H9 (cell line): ENCODE data around the gene CCDC68. TPM values are rescaled to one million over a fixed set of nuclear protein-coding genes. Genes with fewer than 3 reads are reported as not detected.

Source experiments
- DNase-seq: peaks from one replicate; pipeline ENCODE4 v3.0.0-alpha.2; 2017
- H2AFZ ChIP-seq: one replicate; pipeline ENCODE4 v1.6.1; 2013; ENCODE audit warnings: mild to moderate bottlenecking, low read length, control low read depth, moderate library complexity
- H2AK5ac ChIP-seq: 2 replicates; pipeline ENCODE4 v1.6.1; 2013; ENCODE audit warnings: low read length, control low read depth, mixed read lengths; ENCODE audit not compliant: insufficient read length
- H2BK120ac ChIP-seq: one replicate; pipeline ENCODE4 v1.6.1; 2013; ENCODE audit warnings: low read depth, mild to moderate bottlenecking, low read length, control low read depth, inconsistent platforms; ENCODE audit not compliant: poor library complexity, severe bottlenecking
- H2BK12ac ChIP-seq: 2 replicates; pipeline ENCODE4 v1.6.1; 2013; ENCODE audit warnings: low read length, control low read depth, mixed read lengths, low read depth; ENCODE audit not compliant: insufficient read length
- H2BK15ac ChIP-seq: 2 replicates; pipeline ENCODE4 v1.6.1; 2013; ENCODE audit warnings: low read depth, low read length, control low read depth
- H2BK20ac ChIP-seq: one replicate; pipeline ENCODE4 v1.6.1; 2013; ENCODE audit warnings: low read depth, mild to moderate bottlenecking, low read length, control low read depth, inconsistent platforms; ENCODE audit not compliant: poor library complexity, severe bottlenecking
- H2BK5ac ChIP-seq: 2 replicates; pipeline ENCODE4 v1.6.1; 2013; ENCODE audit warnings: low read length, control low read depth, mixed read lengths; ENCODE audit not compliant: insufficient read length
- H3K14ac ChIP-seq: 2 replicates; pipeline ENCODE4 v1.6.1; 2013; ENCODE audit warnings: low read length, control low read depth; ENCODE audit not compliant: insufficient read depth
- H3K18ac ChIP-seq: 2 replicates; pipeline ENCODE4 v1.6.1; 2013; ENCODE audit warnings: low read depth, mild to moderate bottlenecking, mixed read lengths, low read length, control low read depth; ENCODE audit not compliant: insufficient read length
- H3K23ac ChIP-seq: 2 replicates; pipeline ENCODE4 v1.6.1; 2013; ENCODE audit warnings: low read length, control low read depth, mixed read lengths, low read depth; ENCODE audit not compliant: insufficient read length
- H3K23me2 ChIP-seq: 2 replicates; pipeline ENCODE4 v1.6.1; 2013; ENCODE audit warnings: low read depth, mild to moderate bottlenecking, mixed read lengths, low read length, control low read depth; ENCODE audit not compliant: insufficient read length, poor library complexity, severe bottlenecking
- H3K27ac ChIP-seq: 2 replicates; pipeline ENCODE4 v1.5.1; 2013; ENCODE audit warnings: low read length, control low read depth, mixed read lengths, low read depth; ENCODE audit not compliant: insufficient read length
- H3K27me3 ChIP-seq: 2 replicates; pipeline ENCODE4 v1.6.1; 2013; ENCODE audit warnings: low read length, control low read depth, inconsistent platforms; ENCODE audit not compliant: insufficient read depth
- H3K4ac ChIP-seq: 2 replicates; pipeline ENCODE4 v1.6.1; 2013; ENCODE audit warnings: low read depth, mild to moderate bottlenecking, control low read depth, inconsistent platforms, low read length, moderate library complexity
- H3K4me1 ChIP-seq: 2 replicates; pipeline ENCODE4 v1.6.1; 2013; ENCODE audit warnings: low read length, control low read depth, inconsistent platforms; ENCODE audit not compliant: insufficient read depth
- H3K4me2 ChIP-seq: 2 replicates; pipeline ENCODE4 v1.6.1; 2013; ENCODE audit warnings: low read length, control low read depth, mixed read lengths; ENCODE audit not compliant: insufficient read length, insufficient read depth
- H3K56ac ChIP-seq: 2 replicates; pipeline ENCODE4 v1.6.1; 2013; ENCODE audit warnings: low read depth, mild to moderate bottlenecking, mixed read lengths, low read length, control low read depth; ENCODE audit not compliant: insufficient read length
- H3K79me1 ChIP-seq: 2 replicates; pipeline ENCODE4 v1.6.1; 2013; ENCODE audit warnings: low read depth, mild to moderate bottlenecking, moderate library complexity, low read length, control low read depth, inconsistent platforms; ENCODE audit not compliant: insufficient read depth, poor library complexity, severe bottlenecking
- H3K79me2 ChIP-seq: 2 replicates; pipeline ENCODE4 v1.6.1; 2013; ENCODE audit warnings: low read length, control low read depth, inconsistent platforms; ENCODE audit not compliant: insufficient read depth
- H3K9ac ChIP-seq: 2 replicates; pipeline ENCODE4 v1.6.1; 2013; ENCODE audit warnings: low read length, control low read depth, mixed read lengths; ENCODE audit not compliant: insufficient read length; ENCODE audit errors: extremely low read depth
- H3K9me3 ChIP-seq: one replicate; pipeline ENCODE4 v1.6.1; 2013; ENCODE audit warnings: low read depth, low read length, inconsistent platforms; ENCODE audit not compliant: control insufficient read depth
- H3T11ph ChIP-seq: one replicate; pipeline ENCODE4 v1.6.1; 2013; ENCODE audit warnings: mild to moderate bottlenecking, low read length, control low read depth, inconsistent platforms
- H4K20me1 ChIP-seq: one replicate; pipeline ENCODE4 v1.6.1; 2013; ENCODE audit not compliant: control insufficient read depth, insufficient read length, insufficient read depth
- H4K5ac ChIP-seq: 2 replicates; pipeline ENCODE4 v1.6.1; 2013; ENCODE audit warnings: low read depth, mild to moderate bottlenecking, mixed read lengths, low read length, control low read depth; ENCODE audit not compliant: insufficient read length
- H4K8ac ChIP-seq: replicated peaks from 2 replicates; pipeline ENCODE4 v1.6.1; 2013; ENCODE audit warnings: low read length, control low read depth, mixed read lengths, low read depth; ENCODE audit not compliant: insufficient read length
- H4K91ac ChIP-seq: 2 replicates; pipeline ENCODE4 v1.6.1; 2013; ENCODE audit warnings: low read depth, mild to moderate bottlenecking, moderate library complexity, mixed read lengths, low read length, control low read depth; ENCODE audit not compliant: insufficient read length
- H3K27ac Mint-ChIP-seq, 3 experiments: 2 replicates in 2 of 3; 3 replicates in 1 of 3; pipeline ENCODE4 v1.8.0; 2020 to 2021; ENCODE audit warnings: mixed read lengths in 3 of 3, mild to moderate bottlenecking in 1 of 3, moderate library complexity in 1 of 3
- H3K27me3 Mint-ChIP-seq: 2 replicates; pipeline ENCODE4 v1.8.0; 2021; ENCODE audit warnings: low read depth, mild to moderate bottlenecking, moderate library complexity, mixed read lengths
- H3K36me3 Mint-ChIP-seq, 3 experiments: 2 replicates in 2 of 3; 3 replicates in 1 of 3; pipeline ENCODE4 v1.8.0; 2020 to 2021; ENCODE audit warnings: low read depth in 3 of 3, mixed read lengths in 3 of 3; ENCODE audit not compliant: insufficient read depth in 1 of 3
- H3K4me1 Mint-ChIP-seq, 2 experiments: 2 replicates each; pipeline ENCODE4 v1.8.0; 2020; ENCODE audit warnings: mixed read lengths in 2 of 2
- H3K4me3 Mint-ChIP-seq, 2 experiments: 2 replicates in 1 of 2; 3 replicates in 1 of 2; pipeline ENCODE4 v1.8.0; 2020 to 2021; ENCODE audit warnings: mild to moderate bottlenecking in 2 of 2, mixed read lengths in 2 of 2, moderate library complexity in 1 of 2
- H3K9me3 Mint-ChIP-seq, 2 experiments: 2 replicates in 1 of 2; 3 replicates in 1 of 2; pipeline ENCODE4 v1.8.0; 2020; ENCODE audit warnings: mild to moderate bottlenecking in 2 of 2, mixed read lengths in 2 of 2, moderate library complexity in 1 of 2
- WGBS: extraction: QIAGEN DNeasy Blood & Tissue Kit; methylation state at CpG from one replicate; pipeline ENCODE4 v1.1.7; 2013; ENCODE audit warnings: missing lambda C conversion rate, low lambda C conversion rate, mixed read lengths; ENCODE audit not compliant: insufficient read length; ENCODE audit errors: extremely low coverage; 5-methylcytosine and 5-hydroxymethylcytosine counted together
- total RNA-seq: library from RNA; stranded (reverse); gene quantifications from 2 replicates; pipeline ENCODE4 v1.2.1, GENCODE V29; 2021
- TF ChIP-seq, protein P1 (sequence below): fragments of 200-600 bp; sonication (generic); conservative IDR thresholded peaks from 3 replicates; pipeline ENCODE4 v1.8.0; 2021; ENCODE audit warnings: antibody characterized with exemption, mild to moderate bottlenecking

Gene CCDC68
- total RNA-seq, 1 experiment from 2014 or later, result not detected

DNA sequence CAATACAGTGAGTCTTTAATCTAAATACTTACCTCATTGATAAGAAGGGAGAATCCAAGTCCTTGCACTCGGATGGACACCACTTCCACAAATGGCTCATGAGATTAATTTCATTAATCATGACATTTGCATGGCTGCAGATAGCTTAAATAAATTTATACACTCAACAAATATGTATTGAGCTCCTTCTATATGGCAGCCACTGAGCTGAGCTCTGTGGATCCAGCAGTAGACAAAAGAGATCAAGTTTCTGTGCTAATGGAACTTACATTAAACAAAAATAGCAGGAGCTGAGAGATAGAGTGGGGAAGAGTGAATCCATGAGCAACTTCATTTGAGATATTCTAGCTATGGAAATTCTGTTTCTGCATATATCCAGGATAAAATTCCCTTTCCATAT lies 86.6 kb downstream of the CCDC68 start:
- Histone ChIP-seq H3K18ac (no peak overlapping the region), H3K79me1 (no peaks in the 10 kb centered on the region), H3K56ac (no peak overlapping the region), H2BK120ac (no peak overlapping the region), H4K20me1 (no peaks in the 10 kb centered on the region), H3K4ac (no peak overlapping the region), H4K5ac (no peak overlapping the region), H2AFZ (no peak overlapping the region), H3K27me3 (no peaks in the 10 kb centered on the region), H4K91ac (no peak overlapping the region), H3K79me2 (no peaks in the 10 kb centered on the region), H2AK5ac (no peak overlapping the region), H2BK12ac (no peak overlapping the region), H3K14ac (no peak overlapping the region), H3K9ac (no peak overlapping the region), H4K8ac (no peak overlapping the region), H3K23ac (no peak overlapping the region), H3K27ac (no peak overlapping the region), H3K4me2 (no peak overlapping the region), H3K4me1 (no peaks in the 10 kb centered on the region), H2BK15ac (no peak overlapping the region), H3K23me2 (no peaks in the 10 kb centered on the region), H3T11ph (no peak overlapping the region), H3K9me3 (no peaks in the 10 kb centered on the region), H2BK20ac (no peak overlapping the region), H2BK5ac (no peak overlapping the region)
- H3K27ac Mint-ChIP-seq, result no peak overlapping the region
- TF ChIP-seq, protein P1, sequence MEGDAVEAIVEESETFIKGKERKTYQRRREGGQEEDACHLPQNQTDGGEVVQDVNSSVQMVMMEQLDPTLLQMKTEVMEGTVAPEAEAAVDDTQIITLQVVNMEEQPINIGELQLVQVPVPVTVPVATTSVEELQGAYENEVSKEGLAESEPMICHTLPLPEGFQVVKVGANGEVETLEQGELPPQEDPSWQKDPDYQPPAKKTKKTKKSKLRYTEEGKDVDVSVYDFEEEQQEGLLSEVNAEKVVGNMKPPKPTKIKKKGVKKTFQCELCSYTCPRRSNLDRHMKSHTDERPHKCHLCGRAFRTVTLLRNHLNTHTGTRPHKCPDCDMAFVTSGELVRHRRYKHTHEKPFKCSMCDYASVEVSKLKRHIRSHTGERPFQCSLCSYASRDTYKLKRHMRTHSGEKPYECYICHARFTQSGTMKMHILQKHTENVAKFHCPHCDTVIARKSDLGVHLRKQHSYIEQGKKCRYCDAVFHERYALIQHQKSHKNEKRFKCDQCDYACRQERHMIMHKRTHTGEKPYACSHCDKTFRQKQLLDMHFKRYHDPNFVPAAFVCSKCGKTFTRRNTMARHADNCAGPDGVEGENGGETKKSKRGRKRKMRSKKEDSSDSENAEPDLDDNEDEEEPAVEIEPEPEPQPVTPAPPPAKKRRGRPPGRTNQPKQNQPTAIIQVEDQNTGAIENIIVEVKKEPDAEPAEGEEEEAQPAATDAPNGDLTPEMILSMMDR, result no peak
- no peaks in the 10 kb centered on the region for H3K4me1 Mint-ChIP-seq
- DNase-seq, result no peak
- H3K9me3 Mint-ChIP-seq, result peaks cover 0 to 4% of the 10 kb centered on the region in 2 experiments; a peak in 1 of 5 replicates
- WGBS, result no CpG with 5 or more reads among the region's 1 CpG
- H3K27me3 Mint-ChIP-seq, result no peaks in the 10 kb centered on the region
- H3K4me3 Mint-ChIP-seq, result no peak overlapping the region
- no peaks in the 10 kb centered on the region for H3K36me3 Mint-ChIP-seq
